Measurements from ENCODE around the gene CCDC57.

Gene CCDC57

DNA sequence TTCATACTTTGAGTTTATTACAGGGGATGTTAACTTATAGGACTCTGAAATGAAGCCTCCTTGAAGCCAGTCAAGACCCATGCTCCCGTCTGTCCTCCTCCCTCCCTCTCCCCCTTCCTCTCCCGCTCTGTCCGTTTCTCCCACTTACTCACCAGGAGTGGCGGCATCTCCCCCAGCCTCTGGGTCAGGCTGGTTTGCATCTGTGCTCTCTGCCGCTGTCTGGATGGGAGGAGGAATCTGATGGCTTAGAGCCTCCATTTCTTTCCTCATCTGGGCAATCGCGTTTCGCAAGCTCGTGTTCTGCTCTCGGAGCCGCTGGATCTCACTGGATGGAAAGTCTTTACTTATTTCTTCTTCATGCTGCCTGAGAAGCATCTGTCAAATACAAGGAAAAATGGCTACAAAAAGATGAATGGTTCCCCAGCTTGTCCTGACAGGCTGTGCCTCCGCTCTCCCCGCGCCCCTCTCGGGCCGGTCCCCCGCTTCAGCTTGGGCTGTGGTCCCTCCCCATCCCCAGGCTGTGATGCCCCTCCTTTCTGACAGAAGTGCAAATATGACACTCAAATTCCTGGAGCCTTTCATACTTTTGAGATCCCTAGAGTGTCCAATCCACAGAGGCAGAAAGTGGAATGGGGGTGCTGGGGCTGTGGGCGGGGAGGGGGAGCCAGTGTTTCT is 40.0 kb downstream of the CCDC57 start:
- Histone ChIP-seq H3K79me2 (ENCODE audit: insufficient read depth, low read length) (no peaks in the 10 kb centered on the region), H3K27me3 (ENCODE audit: insufficient read depth, low read length, poor library complexity) (no peaks in the 10 kb centered on the region), H3K27ac (ENCODE audit: low read length) (no peak overlapping the region), H3K4me3 (ENCODE audit: low read depth in 1 of 2, low read length in 2 of 2) (no peak overlapping the region), H4K20me1 (ENCODE audit: insufficient read depth, low read length) (no peaks in the 10 kb centered on the region), H3K4me2 (ENCODE audit: insufficient read depth, low read length) (no peak overlapping the region), H3K9ac (ENCODE audit: low read depth, low read length) (no peak overlapping the region), H3K4me1 (ENCODE audit: insufficient read depth, low read length) (no peaks in the 10 kb centered on the region), H3K36me3 (ENCODE audit: insufficient read depth, low read length) (peaks cover 65% of the 10 kb centered on the region), H3K9me3 (ENCODE audit: insufficient read depth, low read length, severe bottlenecking) (no peaks in the 10 kb centered on the region), H2AFZ (ENCODE audit: low read depth, low read length) (no peak overlapping the region)
- TF ChIP-seq EZH2 (IDR thresholded peaks at IDR 0.05; ENCODE audit: borderline replicate concordance, low read depth, low read length, severe bottlenecking), result no peak
- TF ChIP-seq, protein P1, sequence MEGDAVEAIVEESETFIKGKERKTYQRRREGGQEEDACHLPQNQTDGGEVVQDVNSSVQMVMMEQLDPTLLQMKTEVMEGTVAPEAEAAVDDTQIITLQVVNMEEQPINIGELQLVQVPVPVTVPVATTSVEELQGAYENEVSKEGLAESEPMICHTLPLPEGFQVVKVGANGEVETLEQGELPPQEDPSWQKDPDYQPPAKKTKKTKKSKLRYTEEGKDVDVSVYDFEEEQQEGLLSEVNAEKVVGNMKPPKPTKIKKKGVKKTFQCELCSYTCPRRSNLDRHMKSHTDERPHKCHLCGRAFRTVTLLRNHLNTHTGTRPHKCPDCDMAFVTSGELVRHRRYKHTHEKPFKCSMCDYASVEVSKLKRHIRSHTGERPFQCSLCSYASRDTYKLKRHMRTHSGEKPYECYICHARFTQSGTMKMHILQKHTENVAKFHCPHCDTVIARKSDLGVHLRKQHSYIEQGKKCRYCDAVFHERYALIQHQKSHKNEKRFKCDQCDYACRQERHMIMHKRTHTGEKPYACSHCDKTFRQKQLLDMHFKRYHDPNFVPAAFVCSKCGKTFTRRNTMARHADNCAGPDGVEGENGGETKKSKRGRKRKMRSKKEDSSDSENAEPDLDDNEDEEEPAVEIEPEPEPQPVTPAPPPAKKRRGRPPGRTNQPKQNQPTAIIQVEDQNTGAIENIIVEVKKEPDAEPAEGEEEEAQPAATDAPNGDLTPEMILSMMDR (IDR thresholded peaks at IDR 0.05; ENCODE audit: borderline replicate concordance, extremely low read depth, low read length, poor library complexity, severe bottlenecking), result no peak
- no peak for ATAC-seq (ENCODE audit: insufficient read depth, low read depth)
- no peak for DNase-seq

DNA sequence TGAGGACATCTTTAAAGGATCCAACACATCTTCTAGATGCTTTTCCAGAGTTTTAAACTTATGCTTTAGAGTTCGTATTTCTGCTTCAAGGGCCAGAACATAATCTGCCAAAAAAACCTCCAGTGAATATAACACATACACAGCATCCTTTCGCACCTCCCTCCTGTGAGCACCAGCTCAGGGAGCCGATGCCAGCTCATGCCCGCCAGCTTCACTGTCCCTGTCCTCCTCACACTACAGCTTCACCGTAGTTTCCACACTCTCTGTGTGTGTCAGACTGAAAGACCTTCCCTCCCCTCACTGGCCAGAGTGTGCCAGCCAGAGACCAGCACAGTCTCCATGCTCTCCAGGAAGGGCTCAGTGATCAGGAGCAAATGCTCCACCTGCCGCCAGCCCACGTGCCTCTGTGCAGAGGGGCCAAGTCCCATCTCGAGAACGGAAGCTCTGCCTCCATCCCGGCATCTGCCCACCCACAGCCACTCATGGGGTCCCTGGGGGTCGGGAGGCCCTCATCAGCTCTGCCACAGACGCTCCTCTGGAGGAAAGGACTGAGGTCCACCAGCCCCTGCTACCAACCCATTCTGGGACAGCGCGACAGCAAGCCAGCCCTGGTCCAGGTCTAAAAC is 40.8 kb downstream of the CCDC57 start:
- ATAC-seq (ENCODE audit: insufficient read depth, low read depth), result no peak
- no peaks in the 10 kb centered on the region for H3K27me3 ChIP-seq (ENCODE audit: insufficient read depth, low read length, poor library complexity)

DNA sequence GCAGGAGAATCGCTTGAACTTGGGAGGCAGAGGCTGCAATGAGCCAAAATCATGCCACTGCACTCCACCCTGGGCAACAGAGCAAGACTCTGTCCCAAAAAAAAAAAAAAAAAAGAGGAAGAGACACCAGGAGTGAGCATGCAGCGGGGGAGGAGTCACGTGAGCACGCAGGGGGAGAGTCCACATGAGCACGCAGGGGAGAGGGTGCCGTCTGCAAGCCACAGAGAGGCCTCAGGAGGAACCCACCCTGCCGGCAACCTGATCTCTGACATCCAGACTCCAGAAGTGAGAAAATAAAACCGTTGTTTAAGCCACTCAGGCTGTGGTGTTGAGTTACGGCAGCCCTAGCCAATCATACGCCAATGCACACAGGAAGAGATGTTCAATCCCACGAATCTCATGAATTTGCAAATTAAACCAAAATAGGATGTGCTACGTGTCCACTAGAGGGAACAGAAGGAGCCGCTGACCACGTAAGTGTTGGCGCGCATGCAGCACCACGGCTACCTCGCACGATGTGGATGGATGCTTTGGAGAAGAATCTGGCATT is 42.2 kb downstream of the CCDC57 start:
- no peak overlapping the region for H3K4me2 ChIP-seq (ENCODE audit: insufficient read depth, low read length)
- no peaks in the 10 kb centered on the region for H3K27me3 ChIP-seq (ENCODE audit: insufficient read depth, low read length, poor library complexity)
- H4K20me1 ChIP-seq (ENCODE audit: insufficient read depth, low read length), result no peaks in the 10 kb centered on the region
- peaks cover 63% of the 10 kb centered on the region for H3K36me3 ChIP-seq (ENCODE audit: insufficient read depth, low read length)
- H3K9ac ChIP-seq (ENCODE audit: low read depth, low read length), result no peak overlapping the region
- no peaks in the 10 kb centered on the region for H3K9me3 ChIP-seq (ENCODE audit: insufficient read depth, low read length, severe bottlenecking)
- H3K4me1 ChIP-seq (ENCODE audit: insufficient read depth, low read length), result no peaks in the 10 kb centered on the region
- ATAC-seq (ENCODE audit: insufficient read depth, low read depth) (no peak; the same call in 2 of the 3 replicates), DNase-seq (no peak)
- no peak overlapping the region for H3K27ac ChIP-seq (ENCODE audit: low read length)
- H3K4me3 ChIP-seq (ENCODE audit: low read depth in 1 of 2, low read length in 2 of 2), result no peak overlapping the region
- no peak overlapping the region for H2AFZ ChIP-seq (ENCODE audit: low read depth, low read length)
- TF ChIP-seq, protein P1 (IDR thresholded peaks at IDR 0.05; ENCODE audit: borderline replicate concordance, extremely low read depth, low read length, poor library complexity, severe bottlenecking), result peak; percentile 1
- TF ChIP-seq EZH2 (IDR thresholded peaks at IDR 0.05; ENCODE audit: borderline replicate concordance, low read depth, low read length, severe bottlenecking), result no peak
- no peaks in the 10 kb centered on the region for H3K79me2 ChIP-seq (ENCODE audit: insufficient read depth, low read length)

More for the DNA sequence above, 40.8 kb downstream of the CCDC57 start:
- H3K4me3 ChIP-seq (ENCODE audit: low read depth in 1 of 2, low read length in 2 of 2), result no peak overlapping the region
- no peaks in the 10 kb centered on the region for H3K79me2 ChIP-seq (ENCODE audit: insufficient read depth, low read length)
- no peak overlapping the region for H3K27ac ChIP-seq (ENCODE audit: low read length)
- DNase-seq, result no peak
- H4K20me1 ChIP-seq (ENCODE audit: insufficient read depth, low read length), result no peaks in the 10 kb centered on the region
- peaks cover 61% of the 10 kb centered on the region for H3K36me3 ChIP-seq (ENCODE audit: insufficient read depth, low read length)
- H3K4me2 ChIP-seq (ENCODE audit: insufficient read depth, low read length), result no peak overlapping the region
- no peaks in the 10 kb centered on the region for H3K9me3 ChIP-seq (ENCODE audit: insufficient read depth, low read length, severe bottlenecking)
- TF ChIP-seq, protein P1 (IDR thresholded peaks at IDR 0.05; ENCODE audit: borderline replicate concordance, extremely low read depth, low read length, poor library complexity, severe bottlenecking), result no peak
- no peak for TF ChIP-seq EZH2 (IDR thresholded peaks at IDR 0.05; ENCODE audit: borderline replicate concordance, low read depth, low read length, severe bottlenecking)
- H2AFZ ChIP-seq (ENCODE audit: low read depth, low read length), result no peak overlapping the region
- no peaks in the 10 kb centered on the region for H3K4me1 ChIP-seq (ENCODE audit: insufficient read depth, low read length)
- H3K9ac ChIP-seq (ENCODE audit: low read depth, low read length), result no peak overlapping the region
